HepG2 (cell line): ENCODE measurements around the gene SPATA31E1.

Source experiments
- CBFB ChIP-seq: sonication (generic); formaldehyde crosslinking; IDR thresholded peaks from 2 replicates; pipeline ENCODE4 v1.4.0; 2020; ENCODE audit warnings: missing genetic modification reagents
- CTCF ChIP-seq: sonication (generic); formaldehyde crosslinking; IDR thresholded peaks from 2 replicates; pipeline ENCODE4 v1.5.0; 2020; ENCODE audit warnings: mild to moderate bottlenecking, missing genetic modification reagents, moderate library complexity

- TF ChIP-seq CBFB (CRISPR knock-in tag) (no peak), CTCF (CRISPR knock-in tag) (no peak)
Observed at GRCh38 chr9:87880683-87881082, 2.0 kb upstream of the SPATA31E1 start.
